GM19467 (cell line): ENCODE results near the gene ADPRM.
"Not testable (repeated sequence)": the region's sequence is repeated elsewhere in the genome, so short reads cannot be mapped to it uniquely, and the experiment has no call there.

ENCODE experiments used
- ATAC-seq: cut with Tn5 transposase; IDR thresholded peaks from one replicate; pipeline ENCODE4 v1.9.1; 2021; ENCODE audit warnings: mild to moderate bottlenecking, moderate library complexity; ENCODE audit not compliant: unreplicated experiment

The ADPRM gene, protein sequence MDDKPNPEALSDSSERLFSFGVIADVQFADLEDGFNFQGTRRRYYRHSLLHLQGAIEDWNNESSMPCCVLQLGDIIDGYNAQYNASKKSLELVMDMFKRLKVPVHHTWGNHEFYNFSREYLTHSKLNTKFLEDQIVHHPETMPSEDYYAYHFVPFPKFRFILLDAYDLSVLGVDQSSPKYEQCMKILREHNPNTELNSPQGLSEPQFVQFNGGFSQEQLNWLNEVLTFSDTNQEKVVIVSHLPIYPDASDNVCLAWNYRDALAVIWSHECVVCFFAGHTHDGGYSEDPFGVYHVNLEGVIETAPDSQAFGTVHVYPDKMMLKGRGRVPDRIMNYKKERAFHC

DNA sequence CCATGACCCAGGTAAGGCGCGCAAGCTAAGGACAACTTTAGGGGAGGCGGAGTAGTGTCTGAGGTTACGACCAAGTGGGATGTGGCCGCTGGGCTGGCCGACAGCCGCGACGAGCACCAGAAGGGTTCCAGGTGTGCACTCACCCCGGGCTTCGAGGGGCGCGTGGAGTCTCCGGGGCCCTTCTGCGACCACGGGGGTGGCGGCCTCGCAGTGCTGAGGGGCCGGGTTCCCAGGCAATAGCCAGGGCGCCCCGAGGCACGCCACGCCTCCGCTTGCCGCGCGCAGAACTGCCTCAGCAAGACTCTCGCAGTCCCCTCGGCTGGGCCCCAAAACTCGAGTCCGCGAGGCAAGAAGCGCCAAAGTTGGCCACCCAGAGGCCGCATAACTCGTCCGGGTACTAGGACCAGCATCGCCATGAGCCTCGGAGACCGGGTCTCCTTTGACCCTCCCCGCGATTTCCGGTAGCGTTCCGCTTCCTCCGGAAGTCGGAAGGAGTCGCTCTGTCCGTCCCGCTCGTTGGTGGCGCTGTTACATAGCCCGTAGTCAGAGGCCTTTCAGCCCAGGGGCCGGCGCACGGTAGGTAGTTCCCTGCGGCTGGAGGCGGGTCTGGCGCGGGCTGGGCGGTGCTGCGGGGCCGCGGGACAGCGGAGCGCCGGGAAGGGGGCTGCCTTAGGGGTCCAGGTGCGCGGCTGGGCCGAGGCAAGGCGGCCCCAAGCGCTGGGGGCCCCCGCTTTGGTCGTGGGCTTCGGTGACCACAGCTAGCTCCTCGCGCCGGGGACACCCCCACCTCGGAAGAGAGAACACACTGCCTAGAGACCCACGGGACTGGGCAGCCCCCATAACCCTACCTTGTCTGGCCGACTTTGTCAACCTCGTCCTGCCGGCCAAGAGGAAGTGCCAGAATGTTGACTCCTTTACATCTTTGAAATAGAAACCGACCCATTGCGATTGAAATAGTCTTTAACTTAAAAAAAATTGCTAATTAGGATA is at the start of gene ADPRM, which contains the start of gene SCO1:
TSS of gene ADPRM (plus strand) at position 503 of the 990 bp plus-strand sequence. CDS start 7,333 bp downstream, outside the sequence.
TSS of gene SCO1 (minus strand) at position 442 of the 990 bp plus-strand sequence. CDS start at position 416, 26 bp downstream.
- peak; percentile 96 for ATAC-seq

DNA sequence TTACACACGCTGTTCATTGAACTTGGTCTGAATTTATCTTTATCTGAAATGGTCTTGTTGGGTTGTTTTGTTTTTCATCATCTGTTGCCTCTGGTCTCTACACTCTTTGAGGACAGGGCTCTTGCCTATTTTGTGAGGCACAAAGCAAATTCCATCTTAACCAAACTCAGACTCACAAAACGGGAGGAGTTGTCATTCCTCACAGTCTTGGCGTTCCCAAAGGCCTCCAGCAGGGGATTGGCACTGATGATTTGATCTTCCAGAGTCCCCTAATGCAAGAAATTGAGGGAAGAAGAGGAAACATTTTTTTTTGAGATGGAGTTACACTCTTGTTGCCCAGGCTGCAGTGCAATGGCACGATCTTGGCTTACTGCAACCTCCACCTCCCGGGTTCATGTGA is 49.0 kb upstream of the ADPRM start:
- no peak for ATAC-seq

DNA sequence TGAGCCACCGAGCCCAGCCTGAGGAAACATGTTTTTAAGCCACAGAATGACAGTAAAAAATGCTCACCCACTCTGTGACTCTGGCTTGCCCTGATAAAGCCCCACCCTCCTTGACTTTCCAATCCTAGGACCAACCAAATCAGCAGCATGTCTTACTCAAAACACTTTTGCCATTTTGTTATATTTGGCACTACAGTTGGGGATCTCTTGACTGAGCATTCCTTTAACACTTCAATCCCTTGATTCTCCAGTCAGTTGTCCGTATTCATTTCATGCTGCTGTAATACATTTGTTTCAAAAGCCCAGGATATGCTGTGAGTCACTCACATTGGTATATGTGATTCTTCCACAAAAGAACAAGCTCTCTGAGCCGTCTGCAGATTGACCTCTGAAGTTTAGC is 48.4 kb upstream of the ADPRM start:
- no peak for ATAC-seq

DNA sequence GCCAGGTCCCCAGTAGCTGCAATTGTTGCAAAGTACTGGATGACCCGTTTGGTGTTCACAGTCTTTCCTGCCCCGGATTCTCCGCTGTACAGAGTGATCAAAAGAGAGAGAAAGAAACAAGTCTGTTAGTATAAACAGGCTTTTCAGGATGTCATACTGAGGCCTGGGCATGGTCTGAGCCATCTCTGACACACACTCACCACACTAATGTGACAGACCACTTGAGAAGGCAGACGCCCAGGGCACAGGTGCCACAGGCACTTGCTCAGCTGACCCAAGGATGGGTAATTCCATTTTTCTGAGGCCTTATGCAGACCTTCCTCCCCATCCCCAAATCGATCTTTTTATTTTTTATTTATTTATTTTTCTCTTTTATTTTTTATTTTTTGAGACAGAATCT is 47.8 kb upstream of the ADPRM start:
- ATAC-seq, result no peak

DNA sequence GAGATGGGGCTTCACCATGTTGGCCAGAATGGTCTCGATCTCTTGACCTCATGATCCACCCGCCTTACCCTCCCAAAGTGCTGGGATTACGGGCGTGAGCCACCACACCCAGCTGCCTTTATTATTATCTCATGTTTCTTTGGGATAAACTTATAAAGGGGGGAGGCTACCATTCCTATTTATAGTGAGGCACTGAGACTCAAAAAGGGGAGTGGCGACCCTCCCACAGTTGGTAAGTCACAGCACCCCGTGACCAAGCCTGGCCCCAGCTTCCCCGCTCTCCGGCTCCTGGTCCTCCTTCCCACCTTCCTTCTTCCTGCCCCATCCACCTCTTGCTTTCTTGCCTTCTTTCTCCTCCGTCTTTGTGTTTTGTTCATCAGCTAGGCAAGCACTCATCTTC is 45.5 kb upstream of the ADPRM start:
- ATAC-seq, result no peak

DNA sequence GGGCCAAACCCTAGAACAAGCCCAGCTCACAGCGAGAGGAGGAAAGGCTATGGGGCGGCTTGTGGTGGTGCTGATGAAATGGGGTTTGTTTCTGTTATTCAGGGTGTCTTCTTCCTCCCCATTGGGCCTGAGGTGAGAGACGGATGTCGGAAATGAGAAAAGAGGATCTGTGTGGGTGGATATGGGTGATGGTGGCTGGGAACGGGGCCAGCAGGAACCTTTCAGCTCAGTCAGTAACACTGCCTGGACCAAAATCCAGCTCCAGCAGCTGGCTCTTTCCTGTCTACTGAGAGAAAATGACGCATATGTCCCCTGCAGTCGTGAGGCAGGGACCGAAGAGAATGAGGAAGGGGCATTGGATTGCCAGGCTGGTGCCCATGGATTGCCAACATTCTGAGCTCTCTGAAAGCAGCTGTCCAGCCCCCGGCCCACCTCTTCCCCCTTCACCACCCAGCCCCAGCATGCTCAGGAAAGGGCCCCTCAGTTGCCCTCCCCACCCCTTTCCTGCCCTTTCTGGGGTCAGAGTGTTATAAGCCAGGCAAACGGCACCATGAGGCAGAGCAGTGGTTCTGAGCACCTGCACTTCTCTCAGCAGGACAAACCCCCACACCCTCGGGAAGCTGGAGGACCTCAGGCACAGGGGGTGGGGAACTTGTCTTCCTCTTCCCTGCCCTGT is 44.3 kb upstream of the ADPRM start:
- no peak for ATAC-seq

DNA sequence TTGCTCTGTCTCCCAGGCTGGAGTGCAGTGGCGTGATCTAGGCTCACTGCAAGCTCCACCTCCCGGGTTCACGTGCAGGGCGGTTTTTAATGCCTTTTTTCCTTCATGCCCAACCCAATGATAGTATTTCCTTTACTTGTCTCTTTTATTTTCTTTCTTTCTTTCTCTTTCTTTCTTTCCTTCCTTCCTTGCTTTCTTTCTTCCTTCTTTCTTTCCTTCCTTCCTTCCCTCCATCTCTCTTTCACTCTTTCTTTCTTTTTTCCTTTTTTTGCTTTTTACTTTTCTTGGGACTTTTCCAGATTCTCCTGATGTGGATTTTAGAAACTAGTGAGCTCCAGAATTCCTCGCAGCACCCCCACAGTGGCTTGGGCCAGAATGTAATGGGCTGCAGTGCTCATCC is 43.4 kb upstream of the ADPRM start:
- ATAC-seq, result no peak

DNA sequence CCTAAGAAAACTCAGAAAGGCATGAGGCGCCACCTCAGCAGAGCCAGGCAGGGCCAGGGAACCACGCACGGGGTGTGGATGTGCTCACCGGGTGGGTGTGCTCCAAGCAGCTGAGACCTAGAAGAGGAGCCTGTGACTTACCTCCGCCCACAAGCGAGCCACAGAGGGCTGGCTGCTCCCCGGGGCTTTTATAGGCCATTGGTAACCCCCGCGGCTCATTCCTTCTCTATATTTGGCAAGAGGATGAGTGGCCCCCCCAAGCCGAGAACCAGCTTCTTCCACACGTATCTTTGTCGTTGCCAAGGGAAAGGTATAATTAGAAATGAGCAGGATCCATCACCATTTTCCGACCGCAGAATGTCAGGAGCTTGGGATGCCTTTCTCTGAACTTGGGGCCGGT is 40.2 kb upstream of the ADPRM start, which contains the start of gene MYH3:
TSS of gene MYH3 (minus strand) at position 162 of the 400 bp plus-strand sequence. CDS start 2,245 bp downstream, outside the sequence.
- ATAC-seq, result no peak

DNA sequence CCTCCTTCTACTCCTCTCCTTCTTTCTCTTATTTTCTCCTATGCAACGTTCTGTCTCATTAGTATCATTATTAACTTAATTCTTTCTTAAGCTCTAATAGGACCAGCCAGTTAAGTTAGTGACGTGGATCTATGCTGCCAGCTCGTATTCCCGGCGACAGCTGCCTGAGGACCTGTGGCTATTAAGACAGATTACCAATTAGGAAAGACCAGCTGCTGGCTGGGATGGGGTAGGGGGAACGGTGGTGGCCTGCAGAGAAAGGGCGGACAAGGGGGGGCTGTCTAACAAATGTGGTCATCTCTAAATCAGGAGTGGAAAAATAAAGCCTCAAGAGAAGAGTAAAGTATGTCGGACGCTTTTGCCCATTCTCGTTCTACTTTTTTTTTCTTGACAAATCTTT is 39.5 kb upstream of the ADPRM start:
- ATAC-seq, result no peak

DNA sequence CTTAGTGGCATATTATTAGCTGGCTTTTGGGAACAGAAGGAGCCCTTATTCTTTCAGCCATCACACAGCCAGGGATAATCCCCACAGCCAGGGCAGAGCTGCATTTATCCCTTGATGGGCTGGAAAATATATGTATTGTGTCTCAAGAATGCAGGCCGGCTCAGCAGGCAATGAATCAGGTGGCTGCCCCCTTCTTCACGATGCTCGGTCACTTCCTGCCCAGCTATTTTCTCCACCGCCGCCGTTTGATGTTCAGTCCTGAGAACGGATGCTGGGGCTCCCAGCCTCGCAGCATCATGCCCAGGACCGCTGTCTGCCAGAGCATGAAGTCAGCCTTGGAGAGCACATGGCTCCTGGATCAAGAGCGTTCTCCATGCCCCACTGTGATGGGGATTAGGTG is 36.0 kb upstream of the ADPRM start:
- ATAC-seq, result no peak

DNA sequence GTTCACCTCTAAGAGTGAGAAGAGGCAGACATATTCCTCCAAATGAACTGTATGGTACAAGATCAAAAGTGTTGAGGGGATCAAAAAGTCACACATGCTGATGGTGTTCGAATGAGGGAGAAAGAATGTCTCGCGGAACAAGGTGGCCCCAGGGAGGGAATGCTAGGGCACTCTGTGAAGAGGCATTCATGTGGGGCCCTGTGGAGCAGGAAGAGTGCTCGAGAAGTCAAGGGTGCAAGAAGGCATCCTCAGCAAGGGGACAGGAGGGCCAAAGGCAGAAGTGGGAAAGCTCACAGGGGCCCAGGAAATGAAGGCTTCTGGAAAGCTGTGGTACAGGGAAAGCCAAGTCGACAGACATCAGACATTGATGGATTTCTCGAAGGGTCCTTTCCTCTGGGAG is 34.2 kb upstream of the ADPRM start:
- ATAC-seq, result no peak

DNA sequence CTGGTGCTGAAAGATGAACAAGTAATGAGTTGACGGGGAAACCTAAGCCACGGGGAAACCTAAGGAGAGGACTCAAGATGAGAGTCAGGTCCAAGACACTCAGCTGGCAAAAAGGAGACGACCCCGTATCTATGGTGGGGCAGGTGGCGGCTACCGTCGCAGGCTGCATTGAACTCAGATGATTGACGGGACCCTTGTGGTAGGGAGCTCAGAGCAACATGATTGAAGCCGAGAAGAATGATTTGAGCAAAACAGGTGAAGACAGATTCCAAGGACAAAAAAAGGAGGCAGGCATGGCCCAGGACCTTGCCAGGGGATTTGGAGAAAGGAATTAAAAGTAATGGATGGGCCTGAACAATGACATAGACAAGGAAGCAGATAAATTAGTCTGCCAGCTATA is 32.8 kb upstream of the ADPRM start:
- no peak for ATAC-seq

DNA sequence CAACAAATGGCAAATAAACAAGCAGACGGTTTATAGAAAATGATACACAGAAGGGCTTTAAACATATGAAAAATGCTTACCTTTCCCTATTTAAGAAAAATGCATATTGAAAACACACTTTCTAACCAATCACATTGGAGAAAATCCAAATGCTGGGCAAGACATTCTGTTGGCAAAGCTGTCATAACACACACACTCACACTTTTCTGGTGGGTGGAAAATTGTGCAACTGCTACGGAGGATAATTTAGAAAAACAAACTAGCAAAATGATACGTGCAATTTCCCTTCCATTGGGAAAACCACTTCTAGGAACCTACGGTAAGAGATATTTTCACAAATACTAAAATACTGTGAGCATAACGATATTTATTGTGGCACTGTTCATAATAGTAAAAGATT is 30.5 kb upstream of the ADPRM start:
- no peak for ATAC-seq

DNA sequence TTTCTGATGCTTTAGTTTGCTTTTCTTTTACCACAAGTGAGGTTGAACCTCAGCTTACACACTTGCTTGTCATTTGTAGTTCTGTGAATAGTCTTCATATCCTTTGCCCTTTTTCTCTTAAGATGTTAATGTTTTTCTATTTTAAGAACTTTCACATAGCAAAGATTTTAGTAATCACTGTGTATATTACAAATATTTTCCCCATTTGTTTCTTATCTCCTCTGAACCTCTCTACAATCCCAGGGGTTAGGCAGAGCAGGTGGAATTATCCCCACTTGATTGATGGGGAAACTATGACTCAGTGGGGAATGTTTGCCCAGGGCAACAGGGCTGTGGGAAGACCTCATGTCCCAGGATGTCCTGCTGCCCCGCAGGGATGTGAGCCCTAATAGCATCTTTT is 28.6 kb upstream of the ADPRM start:
- no peak for ATAC-seq

DNA sequence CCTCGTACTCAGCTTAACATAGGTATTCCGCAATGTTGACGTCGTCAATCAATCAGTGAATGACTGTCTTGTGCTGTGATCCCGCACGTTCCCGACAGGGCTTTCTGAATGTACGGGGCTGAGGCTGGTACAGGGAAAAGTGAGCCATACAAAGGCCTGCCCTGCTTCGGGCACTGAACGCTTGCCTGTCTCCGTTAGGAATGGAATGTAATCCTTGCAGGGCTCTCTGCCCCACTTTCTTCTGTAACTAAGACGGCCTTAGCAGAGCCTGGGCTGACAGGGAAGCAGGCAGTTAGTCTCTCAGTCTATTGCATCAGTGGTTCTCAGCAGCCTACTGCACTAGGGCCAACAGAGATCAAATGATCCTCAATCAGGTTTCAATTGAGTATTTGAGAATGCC is 24.1 kb upstream of the ADPRM start:
- no peak for ATAC-seq

DNA sequence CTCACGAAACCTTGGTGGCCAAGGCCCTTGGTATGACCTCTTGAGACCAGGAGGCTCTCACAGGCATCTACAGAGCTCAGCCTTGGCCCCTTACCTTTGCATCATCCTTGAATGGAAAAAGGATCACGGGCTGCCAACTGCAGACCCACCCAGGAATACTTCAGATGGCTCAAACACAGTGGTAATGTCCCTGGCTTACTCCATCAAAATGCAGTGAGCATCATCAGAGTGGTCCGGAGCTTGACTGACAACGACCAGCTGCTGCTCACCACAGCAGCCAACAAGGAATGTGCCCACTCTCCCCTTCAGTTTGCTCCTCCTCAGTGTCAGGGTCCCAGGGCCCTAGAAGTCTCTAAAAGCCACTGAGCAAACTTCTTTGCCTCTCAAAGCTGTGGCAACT is 22.7 kb upstream of the ADPRM start:
- ATAC-seq, result no peak

DNA sequence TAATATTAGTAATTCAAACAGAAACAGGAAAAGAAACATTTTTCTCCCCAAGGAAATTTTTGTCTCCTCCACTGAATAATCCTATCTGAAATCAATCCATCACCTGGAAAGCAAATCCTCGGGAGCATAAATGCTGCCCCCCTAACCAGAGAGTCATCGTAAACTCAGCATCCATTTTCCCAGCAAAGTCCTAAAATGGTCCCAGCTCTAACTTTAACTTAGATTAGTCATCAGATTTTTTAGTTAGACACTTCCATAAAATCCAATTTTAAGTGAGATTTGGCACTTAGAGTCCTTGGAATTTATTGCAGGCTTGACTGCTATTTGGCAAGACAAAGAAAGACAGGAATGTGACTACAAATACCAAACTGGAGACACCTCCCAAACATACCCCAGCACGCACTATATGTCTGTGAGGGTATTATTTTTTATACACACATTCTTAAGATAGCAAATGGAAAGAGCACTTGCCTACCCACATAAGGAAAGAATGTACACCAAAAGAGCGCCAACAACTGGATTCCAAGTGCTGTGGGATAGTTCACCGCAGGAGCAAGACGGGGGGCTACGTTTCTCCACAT is 15.4 kb upstream of the ADPRM start:
- no peak for ATAC-seq

DNA sequence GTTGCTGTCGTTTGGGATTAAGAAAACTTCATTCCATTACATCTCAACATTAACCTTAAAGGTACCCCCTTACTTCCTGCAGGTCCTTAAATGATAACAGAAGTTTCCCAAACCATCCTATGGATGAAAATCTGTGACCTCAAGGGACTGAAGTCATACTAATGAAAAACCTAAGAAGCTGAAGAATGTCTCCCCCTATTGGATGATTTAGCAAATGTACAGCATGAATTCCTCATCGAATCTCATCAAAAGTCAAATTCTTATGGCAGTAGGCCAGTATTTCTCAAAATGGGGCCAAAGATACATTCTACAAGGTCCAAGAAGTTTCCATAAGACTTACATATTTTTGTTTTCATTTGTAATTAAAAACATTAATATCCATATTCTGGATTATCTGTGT is 13.5 kb upstream of the ADPRM start:
- ATAC-seq, result no peak

DNA sequence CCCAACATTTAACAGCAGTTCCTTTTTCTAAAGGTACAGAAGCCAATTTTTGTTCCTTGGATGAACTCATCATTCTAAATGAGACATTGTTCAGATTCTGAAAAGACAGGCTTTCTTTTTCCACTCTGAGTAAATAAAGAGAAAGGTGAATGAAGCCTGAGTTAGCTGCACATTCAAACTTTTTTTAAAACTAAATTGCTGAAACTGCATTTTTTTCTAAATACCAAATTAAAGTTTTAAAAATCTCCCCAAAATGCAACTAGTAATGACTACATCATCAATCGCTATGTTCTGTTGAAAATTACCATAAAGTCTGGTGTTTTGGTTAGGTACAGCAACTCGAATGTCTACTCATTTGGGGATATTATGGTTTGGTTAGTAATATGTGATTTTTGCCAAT is 9.9 kb upstream of the ADPRM start:
- no peak for ATAC-seq

DNA sequence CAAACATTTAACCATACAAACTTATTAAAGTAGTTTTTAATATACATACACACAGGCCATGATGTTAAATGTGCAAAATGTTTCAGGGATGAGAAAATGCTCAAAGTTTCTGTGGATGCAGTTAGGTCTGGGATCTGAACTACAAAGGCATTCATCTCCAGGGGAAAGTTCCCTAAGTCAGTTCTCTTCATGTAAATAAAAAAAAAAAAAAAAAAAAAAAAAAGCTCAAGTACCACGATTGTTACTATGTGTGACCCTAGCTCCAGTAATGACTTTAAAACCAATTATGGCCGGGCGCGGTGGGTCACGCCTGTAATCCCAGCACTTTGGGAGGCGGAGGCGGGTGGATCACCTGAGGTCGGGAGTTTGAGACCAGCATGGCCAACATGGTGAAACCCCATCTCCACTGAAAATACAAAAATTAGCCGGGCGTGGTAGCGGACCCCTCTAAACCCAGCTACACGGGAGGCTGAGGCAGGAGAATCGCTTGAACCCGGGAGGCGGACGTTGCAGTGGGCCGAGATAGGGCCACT is 1.5 kb upstream of the ADPRM start:
- ATAC-seq, result not testable (repeated sequence)
